ENCODE results near the gene CARD11. TPM values are rescaled to one million over a fixed set of nuclear protein-coding genes. Genes with fewer than 3 reads are reported as not detected.

Gene CARD11
- total and polyA plus RNA-seq, 2 of the 4 experiments (the other 2 are of a cell fraction), result 0.18 to 0.26 TPM

- intact Hi-C loops (cut with micrococcal nuclease) (no loop called here), dilution Hi-C loops (cut with HindIII; ENCODE audit: low sequenced_read_pairs, unreplicated experiment) (no loop called here), in situ Hi-C loops (cut with MboI; ENCODE audit: low sequenced_read_pairs) (loop anchor here (10.0 kb wide), 2 partner anchors 273 to 1013 kb away; no protein-coding TSS in a partner anchor)
- Histone ChIP-seq H3K4me1 (ENCODE audit: control insufficient read depth, insufficient read depth, low read length) (no peaks in the 10 kb centered on the region), H3K9ac (ENCODE audit: low read depth, low read length) (no peak overlapping the region), H2AK5ac (ENCODE audit: low read depth, low read length) (no peak overlapping the region), H4K5ac (ENCODE audit: low read depth, low read length) (no peak overlapping the region), H3K4ac (ENCODE audit: low read depth, low read length) (no peak overlapping the region), H3K27ac (ENCODE audit: insufficient read depth, low read length) (no peak overlapping the region), H4K91ac (ENCODE audit: insufficient read depth, low read depth, low read length) (no peak overlapping the region), H3K18ac (ENCODE audit: low read depth, low read length) (no peak overlapping the region), H3K36me3 (ENCODE audit: control insufficient read depth, insufficient read depth, low read length) (no peaks in the 10 kb centered on the region), H2BK15ac (ENCODE audit: low read depth, low read length) (no peak overlapping the region), H3K4me3 (ENCODE audit: insufficient read depth, low read depth, low read length) (no peak overlapping the region), H2BK5ac (ENCODE audit: low read depth, low read length, poor library complexity, severe bottlenecking) (no peak overlapping the region), H3K27me3 (ENCODE audit: control insufficient read depth, insufficient read depth, low read length) (no peaks in the 10 kb centered on the region), H4K8ac (ENCODE audit: low read depth in 2 of 2, low read length in 2 of 2) (no peak overlapping the region), H3K9me3 (ENCODE audit: control insufficient read depth, insufficient read depth, low read length) (no peaks in the 10 kb centered on the region), H3K4me2 (ENCODE audit: low read depth, low read length) (no peak overlapping the region), H3K23ac (ENCODE audit: low read depth, low read length) (no peak overlapping the region), H4K20me1 (ENCODE audit: insufficient read depth, low read length) (no peaks in the 10 kb centered on the region), H3K14ac (replicated peaks; ENCODE audit: low read depth, low read length) (no peak overlapping the region), H2BK20ac (ENCODE audit: low read depth, low read length) (no peak overlapping the region), H3K79me1 (ENCODE audit: low read depth in 1 of 2, low read length in 2 of 2) (no peaks in the 10 kb centered on the region), H2BK120ac (ENCODE audit: low read depth, low read length) (no peak overlapping the region), H3K56ac (ENCODE audit: extremely low read depth, insufficient read depth, low read length) (no peak overlapping the region), H3K9me1 (ENCODE audit: insufficient read depth, low read length) (peaks cover 3% of the 10 kb centered on the region; the same call in 1 of the 2 replicates), H2AFZ (replicated peaks; ENCODE audit: low read length, poor library complexity) (no peak overlapping the region), H2AK9ac (replicated peaks; ENCODE audit: low read depth, low read length, poor library complexity) (no peak overlapping the region)
- POLR2A ChIA-PET (ENCODE audit: unreplicated experiment), result no interaction called here
- ATAC-seq (ENCODE audit: low read depth) (no peak), DNase-seq (no peak)
- BruUV-seq (replicated peaks), result no TSS peak
- 71% methylated on average over 4 of the region's 10 CpGs; no CpG with 5 or more reads in 1 of the 2 experiments for WGBS, 2 experiments (ENCODE audit: extremely low coverage in 2 of 2, insufficient read length in 1 of 2)
- CTCF ChIA-PET, result interaction anchor here (0.7 kb wide), 1 partner anchor 73 kb away, joined by 4 read pairs; no protein-coding TSS in a partner anchor
- TF ChIP-seq CHD1 (IDR thresholded peaks at IDR 0.05; ENCODE audit: low read depth, low read length) (no peak), MXI1 (IDR thresholded peaks at IDR 0.05; ENCODE audit: borderline replicate concordance, low read depth, low read length) (no peak), RCOR1 (IDR thresholded peaks at IDR 0.05; ENCODE audit: insufficient replicate concordance, low read length) (no peak), SMC3 (IDR thresholded peaks at IDR 0.05; ENCODE audit: low read depth, low read length) (no peak), RAD21 (IDR thresholded peaks at IDR 0.05; ENCODE audit: low read length) (no peak), MAZ (IDR thresholded peaks at IDR 0.05; ENCODE audit: borderline replicate concordance, low read depth, low read length) (no peak), CEBPB (IDR thresholded peaks at IDR 0.05; ENCODE audit: low read depth, low read length) (no peak)
Observed at GRCh38 chr7:2882111-2882510, 161.6 kb downstream of the CARD11 start.

Data from IMR-90 (cell line).